CD14-positive monocyte (primary cell): ENCODE results near the gene FNDC3A. TPM values are rescaled to one million over a fixed set of nuclear protein-coding genes. Genes with fewer than 3 reads are reported as not detected.

Experiments used
- DNase-seq, 3 donors: peaks; one replicate each; pipeline ENCODE4 v3.0.0-alpha.2; 2011 to 2022
- H2AFZ ChIP-seq: 2 replicates; pipeline ENCODE4 v1.6.0; 2012; ENCODE audit warnings: mild to moderate bottlenecking, low read depth, low read length, inconsistent platforms; ENCODE audit not compliant: insufficient read depth, poor library complexity, severe bottlenecking
- H3K27ac ChIP-seq, 2 donors: 1 replicate in 1 of 2; 2 replicates in 1 of 2; pipeline ENCODE4 v1.5.1; 2012 to 2013; ENCODE audit warnings: low read length in 2 of 2, control low read depth in 1 of 2, inconsistent platforms in 1 of 2, low read depth in 1 of 2, mild to moderate bottlenecking in 1 of 2
- H3K27me3 ChIP-seq, 2 donors: one replicate each; pipeline versions ENCODE4 v1.6.0 to v1.6.1; 2011 to 2013; ENCODE audit warnings: low read length in 2 of 2; ENCODE audit not compliant: control insufficient read depth in 2 of 2, insufficient read depth in 2 of 2
- H3K36me3 ChIP-seq, 2 donors: replicated peaks in 1 of 2; 1 replicate in 1 of 2; 2 replicates in 1 of 2; pipeline versions ENCODE4 v1.5.1 to v1.6.1; 2012 to 2013; ENCODE audit warnings: low read length in 2 of 2, control low read depth in 1 of 2, inconsistent platforms in 1 of 2, mild to moderate bottlenecking in 1 of 2; ENCODE audit not compliant: insufficient read depth in 2 of 2, control insufficient read depth in 1 of 2
- H3K4me1 ChIP-seq, 2 donors: 1 replicate in 1 of 2; 2 replicates in 1 of 2; pipeline versions ENCODE4 v1.5.1 to v1.6.1; 2012 to 2013; ENCODE audit warnings: low read length in 2 of 2, control low read depth in 1 of 2, inconsistent platforms in 1 of 2, mild to moderate bottlenecking in 1 of 2, moderate library complexity in 1 of 2; ENCODE audit not compliant: insufficient read depth in 2 of 2, control insufficient read depth in 1 of 2
- H3K4me2 ChIP-seq: replicated peaks from 2 replicates; pipeline ENCODE3; 2012; ENCODE audit warnings: low read length, moderate library complexity, mild to moderate bottlenecking; ENCODE audit not compliant: poor library complexity, severe bottlenecking; ENCODE audit errors: extremely low read depth
- H3K4me3 ChIP-seq, 3 experiments: fragments of 200-600 bp in 1 of 3; sonication (generic) in 1 of 3; replicated peaks in 1 of 3; 1 replicate in 2 of 3; 2 replicates in 1 of 3; pipeline ENCODE4 v1.5.1; 2011 to 2013; ENCODE audit warnings: low read length in 3 of 3, mild to moderate bottlenecking in 3 of 3, control low read depth in 2 of 3, low read depth in 2 of 3, inconsistent platforms in 1 of 3, moderate library complexity in 1 of 3
- H3K79me2 ChIP-seq: 2 replicates; pipeline ENCODE4 v1.6.0; 2012; ENCODE audit warnings: mild to moderate bottlenecking, control low read depth, inconsistent platforms, low read length, moderate library complexity; ENCODE audit not compliant: insufficient read depth
- H3K9ac ChIP-seq: 2 replicates; pipeline ENCODE4 v1.6.0; 2017; ENCODE audit warnings: low read length, mild to moderate bottlenecking; ENCODE audit not compliant: insufficient read depth, poor library complexity, severe bottlenecking
- H3K9me3 ChIP-seq, 2 donors: replicated peaks in 1 of 2; 1 replicate in 1 of 2; 2 replicates in 1 of 2; pipeline versions ENCODE4 v1.5.1 to v1.6.1; 2012 to 2013; ENCODE audit warnings: low read length in 2 of 2, control low read depth in 1 of 2; ENCODE audit not compliant: control insufficient read depth in 1 of 2, insufficient read depth in 1 of 2
- H4K20me1 ChIP-seq: 2 replicates; pipeline ENCODE4 v1.6.0; 2012; ENCODE audit warnings: mild to moderate bottlenecking, low read length, control low read depth, moderate library complexity; ENCODE audit not compliant: insufficient read depth
- H3K27ac Mint-ChIP-seq, 7 donors: one replicate each; pipeline ENCODE4 v1.8.0; 2020; ENCODE audit warnings: mild to moderate bottlenecking in 7 of 7, mixed read lengths in 7 of 7, moderate library complexity in 6 of 7, inconsistent platforms in 2 of 7
- H3K27me3 Mint-ChIP-seq, 3 donors: one replicate each; pipeline ENCODE4 v1.8.0; 2021 to 2022; ENCODE audit warnings: low read depth in 3 of 3, mild to moderate bottlenecking in 3 of 3, mixed read lengths in 3 of 3, moderate library complexity in 3 of 3, inconsistent platforms in 1 of 3
- H3K36me3 Mint-ChIP-seq, 2 donors: one replicate each; pipeline ENCODE4 v1.8.0; 2020; ENCODE audit warnings: mixed read lengths in 2 of 2, inconsistent platforms in 1 of 2, mild to moderate bottlenecking in 1 of 2
- H3K4me1 Mint-ChIP-seq: one replicate; pipeline ENCODE4 v1.8.0; 2020; ENCODE audit warnings: mild to moderate bottlenecking, mixed read lengths
- H3K4me3 Mint-ChIP-seq, 2 donors: one replicate each; pipeline ENCODE4 v1.8.0; 2020; ENCODE audit warnings: mild to moderate bottlenecking in 2 of 2, mixed read lengths in 2 of 2, moderate library complexity in 1 of 2
- H3K9me3 Mint-ChIP-seq, 7 donors: one replicate each; pipeline ENCODE4 v1.8.0; 2020 to 2022; ENCODE audit warnings: mixed read lengths in 7 of 7, mild to moderate bottlenecking in 6 of 7, moderate library complexity in 6 of 7, inconsistent platforms in 2 of 7
- WGBS: methylation state at CpG from one replicate; pipeline ENCODE4 v1.1.5; 2013; ENCODE audit warnings: missing lambda C conversion rate; ENCODE audit not compliant: insufficient coverage; 5-methylcytosine and 5-hydroxymethylcytosine counted together
- intact Hi-C, 2 donors: fragments of 100-400 bp; cut with micrococcal nuclease; formaldehyde crosslinking; loops; one replicate each; pipeline versions ENCODE4 v1.15.0 to v1.15.1; 2023
- polyA plus RNA-seq, 3 donors: library from polyadenylated mRNA; depleted of rRNA in 1 of 3; unstranded in 2 of 3; stranded (reverse) in 1 of 3; fragments of 300-500 nt in 2 of 3; fragments of >200 nt in 1 of 3; fragmentation: Illumina TruSeq in 2 of 3; gene quantifications; 1 replicate in 2 of 3; 2 replicates in 1 of 3; pipeline ENCODE4 v1.2.3, GENCODE V29; 2012 to 2021
- TF ChIP-seq, protein P1 (sequence below): fragments of 200-600 bp; IDR thresholded peaks from one replicate; pipeline ENCODE4 v1.8.0; 2022; ENCODE audit warnings: antibody characterized with exemption, mild to moderate bottlenecking

The FNDC3A gene
- polyA plus RNA-seq, 3 donors = 8.3 to 27.0 (median 12.0) TPM

DNA sequence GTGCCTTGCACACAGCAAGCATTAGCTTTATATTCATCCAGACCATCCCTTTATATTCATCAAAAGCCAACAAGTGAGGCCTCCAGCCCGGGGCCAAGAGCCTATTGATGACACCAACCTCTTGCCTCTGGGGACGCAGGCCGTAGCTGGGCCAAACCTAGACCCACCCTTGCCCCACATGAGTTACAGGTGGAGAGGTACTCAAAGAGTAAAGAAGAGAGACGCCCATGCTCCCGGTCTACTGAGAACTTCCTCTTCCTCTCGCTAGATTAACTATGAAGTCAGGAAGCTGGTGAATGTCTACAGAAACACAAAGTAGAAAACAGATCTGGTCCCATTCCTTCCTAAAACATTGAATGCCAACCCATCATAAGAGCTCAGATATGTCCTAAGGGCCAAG, 240.6 kb downstream of the FNDC3A start:
- Mint-ChIP-seq H3K4me3 (no peak overlapping the region), H3K27ac (peak overlapping the region in 4 of 7 donors; percentile 50 to 66 (median 58)), H3K27me3 (peaks cover 28 to 33% (median 29%) of the 10 kb centered on the region in 3 donors), H3K36me3 (peaks cover 14 to 16% of the 10 kb centered on the region in 2 donors), H3K4me1 (peaks cover 51% of the 10 kb centered on the region), H3K9me3 (peaks cover 0 to 25% (median 10%) of the 10 kb centered on the region in 7 donors)
- H3K36me3 ChIP-seq = no peaks in the 10 kb centered on the region
- peak overlapping the region; percentile 43 for H2AFZ ChIP-seq
- intact Hi-C loops = no loop called here
- H3K9ac ChIP-seq = no peak overlapping the region
- peak overlapping the region; percentile 12 for H3K4me2 ChIP-seq
- peaks cover 2 to 3% of the 10 kb centered on the region in 2 donors for H3K9me3 ChIP-seq
- no CpG with 5 or more reads among the region's 6 CpGs for WGBS
- TF ChIP-seq, protein P1, sequence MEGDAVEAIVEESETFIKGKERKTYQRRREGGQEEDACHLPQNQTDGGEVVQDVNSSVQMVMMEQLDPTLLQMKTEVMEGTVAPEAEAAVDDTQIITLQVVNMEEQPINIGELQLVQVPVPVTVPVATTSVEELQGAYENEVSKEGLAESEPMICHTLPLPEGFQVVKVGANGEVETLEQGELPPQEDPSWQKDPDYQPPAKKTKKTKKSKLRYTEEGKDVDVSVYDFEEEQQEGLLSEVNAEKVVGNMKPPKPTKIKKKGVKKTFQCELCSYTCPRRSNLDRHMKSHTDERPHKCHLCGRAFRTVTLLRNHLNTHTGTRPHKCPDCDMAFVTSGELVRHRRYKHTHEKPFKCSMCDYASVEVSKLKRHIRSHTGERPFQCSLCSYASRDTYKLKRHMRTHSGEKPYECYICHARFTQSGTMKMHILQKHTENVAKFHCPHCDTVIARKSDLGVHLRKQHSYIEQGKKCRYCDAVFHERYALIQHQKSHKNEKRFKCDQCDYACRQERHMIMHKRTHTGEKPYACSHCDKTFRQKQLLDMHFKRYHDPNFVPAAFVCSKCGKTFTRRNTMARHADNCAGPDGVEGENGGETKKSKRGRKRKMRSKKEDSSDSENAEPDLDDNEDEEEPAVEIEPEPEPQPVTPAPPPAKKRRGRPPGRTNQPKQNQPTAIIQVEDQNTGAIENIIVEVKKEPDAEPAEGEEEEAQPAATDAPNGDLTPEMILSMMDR = no peak
- peaks cover 15 to 30% of the 10 kb centered on the region in 2 donors for H3K27me3 ChIP-seq
- DNase-seq = peak; percentile 16 to 44 (median 28)
- H3K4me1 ChIP-seq = peaks cover 53 to 61% of the 10 kb centered on the region in 2 donors
- peak overlapping the region in 1 of 2 donors; percentile 7 for H3K27ac ChIP-seq
- H4K20me1 ChIP-seq = no peaks in the 10 kb centered on the region
- no peaks in the 10 kb centered on the region for H3K79me2 ChIP-seq
- peak overlapping the region in 1 of 3 experiments; percentile 9 for H3K4me3 ChIP-seq

DNA sequence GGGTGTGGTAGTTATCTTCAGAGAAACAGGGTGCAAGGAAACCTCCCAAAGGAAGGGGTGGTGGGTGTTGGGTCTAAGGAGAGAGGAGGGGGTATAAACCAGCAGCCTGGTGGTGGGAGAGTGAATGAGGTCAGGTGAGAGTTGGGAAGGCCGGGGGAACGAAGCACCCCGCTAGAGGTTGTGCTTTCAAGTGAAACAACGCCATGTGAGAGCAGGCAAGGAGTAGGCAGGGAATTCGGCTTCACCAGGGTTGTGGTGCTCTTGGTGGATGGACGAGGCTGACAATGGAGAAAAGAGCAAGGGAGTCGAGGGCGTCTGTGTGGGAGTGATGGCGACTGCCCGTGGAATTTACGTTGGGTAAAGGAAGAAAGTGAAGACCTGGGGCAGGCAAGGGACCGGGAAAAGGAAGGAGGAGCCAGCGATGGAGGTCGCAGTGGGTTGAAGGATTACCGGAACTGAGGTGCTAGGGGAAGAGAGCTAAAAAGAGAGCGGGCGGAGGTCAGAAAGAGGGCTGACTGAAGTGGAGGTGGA, 242.3 kb downstream of the FNDC3A start:
- Histone ChIP-seq H3K9ac (no peak overlapping the region), H3K4me1 (peaks cover 55 to 59% of the 10 kb centered on the region in 2 donors), H3K9me3 (peaks cover 3 to 7% of the 10 kb centered on the region in 2 donors), H2AFZ (no peak overlapping the region), H3K4me2 (no peak overlapping the region), H3K27ac (no peak overlapping the region), H3K36me3 (no peaks in the 10 kb centered on the region), H4K20me1 (no peaks in the 10 kb centered on the region), H3K4me3 (no peak overlapping the region), H3K79me2 (no peaks in the 10 kb centered on the region), H3K27me3 (peaks cover 24 to 39% of the 10 kb centered on the region in 2 donors)
- no peak for DNase-seq
- Mint-ChIP-seq H3K36me3 (peaks cover 15 to 17% of the 10 kb centered on the region in 2 donors), H3K27ac (peak overlapping the region in 1 of 7 donors; percentile 36), H3K4me3 (peak overlapping the region in 1 of 2 donors; percentile 86), H3K4me1 (peaks cover 59% of the 10 kb centered on the region), H3K27me3 (peaks cover 35 to 46% (median 38%) of the 10 kb centered on the region in 3 donors), H3K9me3 (peaks cover 0 to 28% (median 13%) of the 10 kb centered on the region in 7 donors)
- TF ChIP-seq, protein P1 = no peak
- WGBS = 96% methylated on average over 17 of the region's 17 CpGs
- intact Hi-C loops = no loop called here
